Measurements from ENCODE around the gene ZNF678.

The ZNF678 gene

GRCh38 chr1:227541796-227542152 lies 21.6 kb upstream of the ZNF678 start:
- H3K27ac ChIP-seq, result no peak overlapping the region; the same call in 1 of the 2 replicates

DNA sequence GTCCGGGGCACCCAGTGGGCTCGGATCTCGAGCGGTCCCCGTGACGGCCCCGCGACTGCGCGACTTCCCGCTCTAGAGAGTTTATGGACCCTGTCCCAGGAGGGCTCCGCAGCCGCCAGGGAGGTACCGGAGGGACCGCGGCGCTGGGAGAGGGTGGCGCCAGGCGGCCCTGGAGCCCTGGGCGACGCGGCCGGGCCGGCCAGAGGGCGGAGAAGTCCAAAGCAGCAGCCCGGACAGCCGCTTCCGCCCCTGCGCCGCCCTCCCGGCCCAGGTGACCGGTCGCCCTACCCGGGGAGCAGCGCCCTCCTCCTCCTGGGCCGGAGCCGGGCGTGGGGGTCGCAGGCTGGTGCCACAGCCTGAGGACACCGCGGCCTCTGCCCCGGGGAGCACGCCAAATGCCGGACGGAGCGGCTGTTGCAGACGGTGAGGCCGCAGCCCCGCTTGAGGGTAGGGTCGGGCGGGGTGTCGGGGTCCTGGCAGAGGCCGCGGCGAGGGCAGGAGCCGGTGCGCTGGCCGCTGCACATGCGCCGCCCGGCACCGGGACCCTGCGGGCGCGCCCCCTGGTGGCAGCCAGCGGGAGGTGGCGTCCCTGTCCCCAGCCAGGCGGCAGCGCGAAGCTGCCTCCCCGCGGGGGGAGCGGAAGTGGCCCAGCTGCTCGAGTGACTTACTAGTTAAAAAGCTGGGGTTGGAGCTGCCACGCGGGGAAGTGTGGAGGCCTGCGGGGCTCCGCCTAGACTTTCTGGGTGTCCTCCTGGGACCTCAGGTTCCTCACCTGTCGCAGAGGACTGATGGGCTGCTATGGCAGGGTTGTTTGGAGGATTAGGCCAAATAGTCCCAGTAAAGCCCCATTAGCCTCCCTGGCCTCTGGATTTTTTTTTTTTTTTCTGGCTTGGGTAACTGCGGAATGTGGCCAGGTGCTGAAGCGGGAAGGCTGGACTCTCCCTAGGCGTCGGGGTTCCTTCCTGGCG lies 20.9 kb upstream of the ZNF678 start:
- TF ChIP-seq, protein P1, sequence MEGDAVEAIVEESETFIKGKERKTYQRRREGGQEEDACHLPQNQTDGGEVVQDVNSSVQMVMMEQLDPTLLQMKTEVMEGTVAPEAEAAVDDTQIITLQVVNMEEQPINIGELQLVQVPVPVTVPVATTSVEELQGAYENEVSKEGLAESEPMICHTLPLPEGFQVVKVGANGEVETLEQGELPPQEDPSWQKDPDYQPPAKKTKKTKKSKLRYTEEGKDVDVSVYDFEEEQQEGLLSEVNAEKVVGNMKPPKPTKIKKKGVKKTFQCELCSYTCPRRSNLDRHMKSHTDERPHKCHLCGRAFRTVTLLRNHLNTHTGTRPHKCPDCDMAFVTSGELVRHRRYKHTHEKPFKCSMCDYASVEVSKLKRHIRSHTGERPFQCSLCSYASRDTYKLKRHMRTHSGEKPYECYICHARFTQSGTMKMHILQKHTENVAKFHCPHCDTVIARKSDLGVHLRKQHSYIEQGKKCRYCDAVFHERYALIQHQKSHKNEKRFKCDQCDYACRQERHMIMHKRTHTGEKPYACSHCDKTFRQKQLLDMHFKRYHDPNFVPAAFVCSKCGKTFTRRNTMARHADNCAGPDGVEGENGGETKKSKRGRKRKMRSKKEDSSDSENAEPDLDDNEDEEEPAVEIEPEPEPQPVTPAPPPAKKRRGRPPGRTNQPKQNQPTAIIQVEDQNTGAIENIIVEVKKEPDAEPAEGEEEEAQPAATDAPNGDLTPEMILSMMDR (conservative IDR thresholded peaks at IDR 0.05), result peak; percentile 79
- peak overlapping the region; percentile 27; the same call in 1 of the 2 replicates for H3K27ac ChIP-seq

More at GRCh38 chr1:227541796-227542152, 21.6 kb upstream of the ZNF678 start:
- TF ChIP-seq, protein P1 (conservative IDR thresholded peaks at IDR 0.05), result no peak

DNA sequence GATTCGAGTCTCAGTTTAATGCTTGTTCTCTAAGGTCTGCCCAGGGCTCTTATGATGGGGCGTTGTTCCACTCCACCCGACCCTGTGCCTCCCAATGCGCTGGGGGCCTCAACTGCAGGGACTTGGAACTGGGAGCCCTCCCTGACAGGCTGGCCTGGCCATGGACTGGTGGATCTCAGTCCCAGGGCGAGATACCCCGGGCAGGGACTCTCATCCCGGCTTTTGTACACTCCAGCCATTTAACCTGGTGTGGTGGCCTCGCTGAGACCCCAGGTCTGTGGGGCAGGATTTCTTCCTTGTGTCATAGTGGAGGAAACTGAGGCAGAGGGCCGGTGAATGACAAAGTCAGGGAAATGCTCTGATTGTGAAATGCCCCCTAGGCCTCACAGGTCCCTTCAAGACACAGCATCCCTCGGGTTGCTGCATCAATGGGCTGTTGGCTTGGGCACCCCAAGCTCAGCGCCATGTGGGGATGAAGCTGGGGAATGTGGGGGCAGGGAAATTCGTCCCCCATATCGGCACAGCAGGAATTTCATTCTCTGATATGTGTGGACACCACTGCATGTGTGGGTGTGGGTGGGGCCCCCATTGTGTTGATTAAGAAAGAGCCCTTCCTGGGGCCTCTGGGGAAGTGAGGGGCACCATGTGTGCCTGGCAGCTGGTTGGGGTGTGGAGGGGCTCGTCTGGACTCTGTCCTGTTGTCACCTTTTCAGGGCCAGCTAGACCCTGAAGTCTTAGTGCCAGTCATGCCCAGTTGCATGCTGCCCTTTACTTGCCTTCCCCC lies 19.9 kb upstream of the ZNF678 start:
- TF ChIP-seq, protein P1 (conservative IDR thresholded peaks at IDR 0.05), result no peak
- H3K27ac ChIP-seq, result no peak overlapping the region

DNA sequence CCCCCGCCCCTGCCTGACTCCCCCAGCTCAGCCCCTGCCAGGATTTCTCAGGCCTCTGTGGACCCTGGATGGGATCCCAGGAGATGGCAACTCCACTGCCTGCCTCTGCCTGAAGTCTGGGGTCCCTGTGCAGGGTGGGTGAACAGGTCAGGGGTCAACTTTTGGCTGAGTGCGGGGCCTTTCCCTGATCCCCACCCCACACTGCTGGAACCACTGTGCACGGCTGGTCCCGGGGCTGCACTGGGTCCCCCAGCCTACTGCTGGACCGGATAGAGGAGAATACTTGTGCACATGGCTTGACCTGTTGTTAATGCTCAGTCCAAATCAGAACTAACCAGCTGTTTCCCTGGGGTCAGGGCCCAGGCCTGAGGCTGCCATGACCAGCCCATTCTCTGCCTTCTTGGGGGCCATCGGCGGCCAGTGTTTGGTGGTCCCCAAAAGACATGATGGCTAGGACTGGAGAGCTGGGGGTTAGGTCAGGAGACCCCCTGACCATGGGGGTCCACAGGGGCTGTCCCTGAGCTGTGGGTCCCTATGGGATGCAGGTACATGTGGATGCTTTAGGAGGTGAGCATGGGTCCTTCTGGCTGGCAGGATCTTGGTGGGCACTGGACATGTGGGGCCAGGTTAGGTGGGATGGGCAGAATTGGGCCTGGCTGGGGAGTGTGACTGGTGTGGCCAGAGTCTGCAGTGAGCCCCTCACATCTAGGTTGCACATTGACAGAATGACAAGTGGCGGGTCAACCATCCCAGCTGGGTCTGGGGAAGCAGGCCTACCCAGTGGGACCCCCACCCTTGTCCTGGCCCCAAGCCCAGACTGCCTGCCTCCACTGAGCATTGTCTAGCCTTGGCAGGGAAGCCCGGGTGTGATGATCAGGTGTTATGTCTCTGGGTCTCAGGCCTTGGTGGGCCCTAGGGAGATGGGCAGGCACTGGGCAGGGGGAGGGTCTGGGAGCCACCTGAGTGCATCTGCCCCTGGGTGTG lies 19.0 kb upstream of the ZNF678 start:
- TF ChIP-seq, protein P1 (conservative IDR thresholded peaks at IDR 0.05), result no peak
- no peak overlapping the region for H3K27ac ChIP-seq

DNA sequence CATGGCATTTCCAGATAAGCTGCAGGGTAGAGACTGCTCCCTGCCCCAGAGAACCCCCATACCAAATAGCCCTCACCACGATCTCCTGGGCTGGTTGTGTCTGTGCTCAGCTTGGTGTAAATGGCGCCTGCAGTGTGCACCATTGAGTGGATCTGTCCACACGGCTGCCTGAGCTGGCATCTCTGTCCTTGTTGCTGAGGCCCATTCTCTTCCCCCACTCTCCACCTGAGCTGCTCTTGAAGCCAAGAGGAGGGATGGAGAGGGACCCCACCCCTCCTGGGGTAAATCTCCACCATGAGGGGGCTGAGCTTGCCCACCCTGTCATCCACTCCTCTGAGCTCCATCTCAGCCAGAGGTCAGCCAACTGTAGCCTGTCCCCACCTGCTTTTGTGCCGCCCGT lies 18.0 kb upstream of the ZNF678 start:
- TF ChIP-seq, protein P1 (conservative IDR thresholded peaks at IDR 0.05), result no peak
- H3K27ac ChIP-seq, result no peak overlapping the region

DNA sequence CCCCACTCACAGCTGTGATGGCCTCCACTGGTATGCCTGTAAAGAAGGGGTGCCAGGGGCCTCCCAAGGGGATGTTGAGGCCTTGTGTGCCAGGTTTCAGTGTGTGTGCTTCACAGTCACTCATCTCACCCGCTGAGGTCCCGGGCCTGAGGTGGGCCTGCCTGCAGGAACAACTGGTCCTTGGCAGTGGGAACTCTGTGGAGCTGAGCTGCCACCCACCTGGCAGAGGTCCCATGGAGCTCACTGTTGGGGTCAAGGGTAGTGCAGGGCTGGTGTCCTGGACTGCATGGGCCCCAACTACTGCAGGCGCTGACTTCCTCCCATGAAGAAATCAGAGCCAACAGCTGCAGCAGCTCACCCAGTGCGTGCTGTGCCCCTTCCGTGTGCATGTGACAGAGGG lies 17.3 kb upstream of the ZNF678 start:
- no peak overlapping the region for H3K27ac ChIP-seq
- TF ChIP-seq, protein P1 (conservative IDR thresholded peaks at IDR 0.05), result no peak
